Muscle layer of duodenum (tissue), 2 donors: ENCODE measurements around the gene GDI1.

ENCODE experiments used
- H3K27ac ChIP-seq: one replicate; pipeline ENCODE4 v1.7.0; 2013; ENCODE audit warnings: mild to moderate bottlenecking, low read length
- H3K27me3 ChIP-seq: one replicate; pipeline ENCODE4 v1.7.0; 2013; ENCODE audit warnings: low read depth, mild to moderate bottlenecking, control low read depth, low read length
- H3K36me3 ChIP-seq, 2 donors: one replicate each; pipeline ENCODE4 v1.7.0; 2013; ENCODE audit warnings: low read length in 2 of 2, control low read depth in 1 of 2, mild to moderate bottlenecking in 1 of 2; ENCODE audit not compliant: insufficient read depth in 2 of 2, control insufficient read depth in 1 of 2
- H3K4me1 ChIP-seq, 2 donors: one replicate each; pipeline ENCODE4 v1.7.0; 2013; ENCODE audit warnings: low read length in 2 of 2, mild to moderate bottlenecking in 2 of 2, control low read depth in 1 of 2, moderate library complexity in 1 of 2; ENCODE audit not compliant: insufficient read depth in 2 of 2, control insufficient read depth in 1 of 2
- H3K4me3 ChIP-seq, 2 donors: one replicate each; pipeline ENCODE4 v1.7.0; 2013; ENCODE audit warnings: low read length in 2 of 2, low read depth in 1 of 2, mild to moderate bottlenecking in 1 of 2
- H3K9me3 ChIP-seq, 2 donors: one replicate each; pipeline ENCODE4 v1.7.0; 2013; ENCODE audit warnings: low read length in 2 of 2, control low read depth in 1 of 2, mild to moderate bottlenecking in 1 of 2; ENCODE audit not compliant: control insufficient read depth in 1 of 2
- donor health status: healthy.

GDI1 gene

DNA sequence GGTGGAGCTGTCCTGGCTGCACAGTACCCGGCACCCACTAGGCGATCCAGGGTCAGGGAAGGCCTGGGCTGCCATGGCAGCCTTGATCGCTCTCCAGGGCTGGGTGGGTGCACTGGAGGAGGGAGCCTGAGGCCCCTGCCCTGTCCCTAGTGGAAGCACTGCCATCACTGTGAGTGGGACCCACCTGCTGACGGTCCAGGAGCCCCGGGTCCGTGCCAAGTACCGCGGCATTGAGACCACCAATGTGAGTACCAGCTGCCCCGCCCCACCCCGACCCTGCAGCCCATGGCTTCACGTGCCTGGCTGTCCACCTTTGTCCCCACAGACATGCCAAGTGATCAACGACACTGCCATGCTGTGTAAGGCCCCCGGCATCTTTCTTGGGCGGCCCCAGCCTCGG, 30.0 kb downstream of the GDI1 start:
- no peak overlapping the region for H3K27ac ChIP-seq
- peaks cover 0 to 4% of the 10 kb centered on the region in 2 donors for H3K4me1 ChIP-seq
- H3K9me3 ChIP-seq: no peaks in the 10 kb centered on the region
- H3K36me3 ChIP-seq: peaks cover 3 to 55% of the 10 kb centered on the region in 2 donors
- H3K4me3 ChIP-seq: no peak overlapping the region
- H3K27me3 ChIP-seq: no peaks in the 10 kb centered on the region

DNA sequence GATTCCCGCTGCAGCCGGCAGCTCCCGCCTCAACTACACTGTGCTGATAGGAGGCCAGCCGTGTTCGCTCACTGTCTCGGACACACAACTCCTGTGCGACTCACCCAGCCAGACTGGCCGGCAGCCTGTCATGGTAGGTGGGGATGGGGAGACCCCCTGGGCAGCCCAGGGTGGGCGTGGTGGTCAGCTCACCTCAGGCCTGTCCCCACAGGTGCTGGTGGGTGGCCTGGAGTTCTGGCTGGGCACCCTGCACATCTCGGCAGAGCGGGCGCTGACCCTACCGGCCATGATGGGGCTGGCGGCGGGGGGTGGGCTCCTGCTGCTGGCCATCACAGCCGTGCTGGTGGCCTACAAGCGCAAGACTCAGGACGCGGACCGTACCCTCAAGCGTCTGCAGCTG, 30.6 kb downstream of the GDI1 start:
- Histone ChIP-seq H3K27me3 (no peaks in the 10 kb centered on the region), H3K27ac (no peak overlapping the region), H3K4me3 (no peak overlapping the region), H3K9me3 (no peaks in the 10 kb centered on the region), H3K36me3 (peaks cover 3 to 58% of the 10 kb centered on the region in 2 donors), H3K4me1 (peaks cover 0 to 2% of the 10 kb centered on the region in 2 donors)

- H3K9me3 ChIP-seq: no peaks in the 10 kb centered on the region
- peaks cover 0 to 59% of the 10 kb centered on the region in 2 donors for H3K36me3 ChIP-seq
- no peaks in the 10 kb centered on the region for H3K27me3 ChIP-seq
- no peak overlapping the region for H3K27ac ChIP-seq
- no peaks in the 10 kb centered on the region for H3K4me1 ChIP-seq
- H3K4me3 ChIP-seq: no peak overlapping the region
Observed at GRCh38 chrX:154468217-154468616, 31.3 kb downstream of the GDI1 start.

GRCh38 chrX:154469114-154469513, 32.2 kb downstream of the GDI1 start:
- H3K4me3 ChIP-seq: no peak overlapping the region

DNA sequence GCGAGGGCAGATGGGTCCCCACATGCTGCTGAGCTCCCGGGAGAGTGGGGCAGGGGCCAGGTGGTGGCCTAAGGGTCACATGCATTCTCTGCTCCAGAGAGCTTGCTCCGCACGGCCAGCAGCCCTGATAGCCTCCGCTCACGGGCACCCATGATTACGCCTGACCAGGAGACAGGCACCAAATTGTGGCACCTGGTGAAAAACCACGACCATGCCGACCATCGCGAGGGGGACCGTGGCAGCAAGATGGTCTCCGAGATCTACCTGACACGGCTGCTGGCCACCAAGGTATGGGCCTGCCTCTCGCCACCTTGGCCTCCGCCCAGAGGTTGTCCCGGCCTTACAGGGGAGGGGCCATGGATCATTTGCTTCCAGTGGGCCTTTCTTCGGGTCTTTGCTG, 32.9 kb downstream of the GDI1 start:
- H3K9me3 ChIP-seq: no peaks in the 10 kb centered on the region
- no peak overlapping the region for H3K27ac ChIP-seq
- no peaks in the 10 kb centered on the region for H3K27me3 ChIP-seq
- H3K4me3 ChIP-seq: no peak overlapping the region
- peaks cover 0 to 61% of the 10 kb centered on the region in 2 donors for H3K36me3 ChIP-seq
- no peaks in the 10 kb centered on the region for H3K4me1 ChIP-seq

More at GRCh38 chrX:154469114-154469513, 32.2 kb downstream of the GDI1 start:
- no peaks in the 10 kb centered on the region for H3K9me3 ChIP-seq
- no peaks in the 10 kb centered on the region for H3K4me1 ChIP-seq
- peaks cover 0 to 61% of the 10 kb centered on the region in 2 donors for H3K36me3 ChIP-seq
- no peaks in the 10 kb centered on the region for H3K27me3 ChIP-seq
- H3K27ac ChIP-seq: no peak overlapping the region

DNA sequence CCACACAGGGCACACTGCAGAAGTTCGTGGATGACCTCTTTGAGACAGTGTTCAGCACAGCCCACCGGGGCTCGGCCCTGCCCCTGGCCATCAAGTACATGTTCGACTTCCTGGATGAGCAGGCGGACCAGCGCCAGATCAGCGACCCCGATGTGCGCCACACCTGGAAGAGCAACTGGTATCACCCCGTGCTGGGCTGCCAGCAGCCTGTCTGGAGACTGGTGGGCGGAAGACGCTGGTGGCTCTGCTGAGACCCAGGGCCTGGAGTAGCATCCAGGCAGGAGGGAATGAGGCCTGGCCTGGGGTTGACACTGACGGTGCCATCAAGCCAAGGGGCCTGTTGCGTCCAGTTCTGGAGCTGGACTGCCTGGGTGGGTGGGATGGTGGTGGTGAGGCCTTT, 33.5 kb downstream of the GDI1 start:
- no peaks in the 10 kb centered on the region for H3K4me1 ChIP-seq
- H3K27ac ChIP-seq: no peak overlapping the region
- peaks cover 0 to 56% of the 10 kb centered on the region in 2 donors for H3K36me3 ChIP-seq
- no peak overlapping the region for H3K4me3 ChIP-seq
- no peaks in the 10 kb centered on the region for H3K9me3 ChIP-seq
- H3K27me3 ChIP-seq: no peaks in the 10 kb centered on the region

DNA sequence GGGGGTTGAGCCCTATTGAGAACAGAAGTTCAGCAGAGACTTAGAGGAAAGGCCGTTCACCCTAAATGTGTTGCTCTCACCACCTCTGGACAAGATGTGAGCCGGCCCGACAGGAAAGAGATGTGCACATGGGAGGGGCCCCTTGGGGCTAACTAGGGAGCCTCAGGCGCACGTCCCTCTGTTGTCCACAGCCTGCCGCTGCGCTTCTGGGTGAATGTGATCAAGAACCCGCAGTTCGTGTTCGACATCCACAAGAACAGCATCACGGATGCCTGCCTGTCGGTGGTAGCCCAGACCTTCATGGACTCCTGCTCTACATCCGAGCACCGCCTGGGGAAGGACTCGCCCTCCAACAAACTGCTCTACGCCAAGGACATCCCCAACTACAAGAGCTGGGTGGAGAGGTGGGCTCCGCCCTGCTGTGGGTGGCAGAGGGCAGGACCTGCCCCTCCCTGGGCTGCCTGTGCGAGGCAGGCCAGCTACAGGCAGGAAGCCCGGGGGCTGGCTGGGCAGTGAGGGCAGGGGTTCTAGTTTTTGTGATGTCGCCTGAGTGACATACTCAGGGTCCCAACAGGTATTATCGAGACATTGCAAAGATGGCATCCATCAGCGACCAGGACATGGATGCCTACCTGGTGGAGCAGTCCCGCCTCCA, 34.1 kb downstream of the GDI1 start:
- Histone ChIP-seq H3K4me3 (no peak overlapping the region), H3K27ac (no peak overlapping the region), H3K9me3 (no peaks in the 10 kb centered on the region), H3K36me3 (peaks cover 0 to 50% of the 10 kb centered on the region in 2 donors), H3K27me3 (no peaks in the 10 kb centered on the region), H3K4me1 (no peaks in the 10 kb centered on the region)

DNA sequence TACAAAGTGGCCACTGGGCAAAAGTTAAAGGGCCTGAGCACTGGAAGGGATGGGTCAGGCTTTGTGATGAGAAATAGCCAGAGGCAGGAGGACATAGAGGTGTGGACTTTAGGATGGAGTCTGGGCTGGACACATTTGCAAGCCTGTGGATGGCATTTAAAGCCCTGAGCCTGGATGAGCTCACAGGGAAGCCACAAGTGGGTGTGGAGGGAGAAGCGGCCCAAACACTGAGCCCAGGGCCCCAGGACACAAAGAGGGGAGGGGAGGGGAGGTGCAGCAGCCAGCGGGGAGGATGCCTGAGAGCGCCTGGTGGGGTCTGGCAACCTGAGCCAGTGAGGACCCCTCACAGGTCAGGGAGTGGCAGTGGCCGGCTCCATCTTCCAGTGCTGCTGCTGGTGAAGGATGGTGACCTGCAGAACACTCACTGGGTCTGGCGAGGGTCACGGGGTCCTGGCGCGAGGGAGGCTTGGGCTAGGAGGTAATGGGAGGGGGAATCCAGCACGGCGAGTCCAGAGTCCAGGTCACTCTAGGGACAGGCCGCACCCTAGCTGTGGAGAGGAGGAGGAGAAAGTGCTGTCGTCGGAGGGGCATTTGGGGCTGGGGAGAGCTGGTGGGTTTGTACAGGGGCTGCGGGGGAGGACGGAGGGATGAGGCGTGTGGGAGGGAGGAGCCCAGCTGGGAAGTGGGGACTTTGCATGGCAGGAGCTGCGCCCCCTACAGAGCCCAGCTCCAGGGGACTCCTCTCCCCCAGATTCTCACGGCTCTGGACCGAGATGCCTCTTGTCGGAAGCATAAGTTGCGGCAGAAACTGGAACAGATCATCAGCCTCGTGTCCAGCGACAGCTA, 35.1 kb downstream of the GDI1 start:
- H3K4me3 ChIP-seq: no peak overlapping the region
- H3K4me1 ChIP-seq: no peaks in the 10 kb centered on the region
- no peak overlapping the region for H3K27ac ChIP-seq
- peaks cover 0 to 42% of the 10 kb centered on the region in 2 donors for H3K36me3 ChIP-seq
- H3K27me3 ChIP-seq: no peaks in the 10 kb centered on the region
- no peaks in the 10 kb centered on the region for H3K9me3 ChIP-seq

DNA sequence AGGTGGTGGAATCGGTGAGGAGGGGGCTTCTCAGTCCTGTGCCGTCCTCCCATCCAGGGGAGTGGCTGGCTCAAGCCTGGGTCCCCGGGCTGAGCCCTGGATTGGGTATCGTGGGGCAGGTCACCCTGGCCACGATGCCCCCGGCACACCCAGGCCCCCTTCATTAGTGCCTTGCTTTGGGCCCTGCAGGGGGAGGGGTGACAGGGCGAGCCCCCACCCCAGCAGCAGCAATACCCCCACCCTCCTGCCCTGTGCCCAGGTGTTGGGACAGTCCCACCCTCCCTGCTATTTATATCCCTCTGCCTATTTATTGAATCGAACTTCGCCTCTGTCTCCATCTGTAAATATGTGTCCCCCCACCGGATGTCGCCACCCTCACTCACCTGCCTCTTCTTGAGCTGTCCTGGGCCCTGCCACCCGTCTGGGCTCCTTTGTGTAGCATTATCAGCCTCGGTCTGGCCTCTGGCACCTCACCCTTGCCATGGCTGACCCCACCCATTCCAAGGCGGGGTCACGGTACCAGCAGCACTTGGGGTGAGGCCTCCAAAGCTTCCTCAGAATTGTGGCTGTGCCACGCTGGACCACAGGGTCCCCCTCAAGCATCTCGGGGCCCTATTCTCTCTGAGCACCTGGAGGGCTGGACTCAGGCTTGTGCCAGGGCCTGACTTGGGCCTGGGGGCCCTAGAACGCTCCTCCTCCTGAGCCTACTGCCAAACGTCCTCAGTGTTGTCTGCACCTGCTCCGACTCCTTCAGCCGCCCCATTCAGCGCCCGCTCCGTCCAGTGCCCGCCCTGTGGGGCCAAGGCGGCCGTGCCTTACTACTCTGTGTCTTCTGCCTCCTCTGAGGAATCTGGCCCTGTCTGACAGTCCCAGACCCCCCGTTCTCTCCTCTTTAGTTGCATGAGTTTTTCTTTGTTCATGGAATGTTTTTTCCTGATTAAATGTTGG, 36.0 kb downstream of the GDI1 start:
- Histone ChIP-seq H3K4me1 (peaks cover 0 to under 1% of the 10 kb centered on the region in 2 donors), H3K36me3 (peaks cover 0 to 42% of the 10 kb centered on the region in 2 donors), H3K27me3 (no peaks in the 10 kb centered on the region), H3K9me3 (no peaks in the 10 kb centered on the region), H3K4me3 (no peak overlapping the region), H3K27ac (no peak overlapping the region)

DNA sequence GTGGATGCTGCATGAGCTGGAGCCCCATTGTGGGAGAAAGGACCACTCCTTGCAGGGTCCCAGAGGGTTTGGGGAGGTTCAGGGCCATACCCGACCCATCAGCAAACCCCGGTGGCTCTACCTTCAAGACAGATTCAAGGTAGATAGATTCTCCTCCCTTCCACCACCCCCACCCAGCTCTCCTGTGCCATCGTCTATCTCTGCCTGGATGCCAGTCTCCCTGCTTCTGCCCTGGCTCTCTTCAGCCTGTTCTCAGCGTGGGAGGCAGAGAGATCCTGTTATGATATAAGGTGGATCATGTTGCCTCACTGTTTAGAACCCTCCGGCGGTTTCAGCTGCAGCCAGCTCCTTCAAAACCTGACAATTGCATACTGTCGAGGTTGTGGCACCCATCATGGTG, 36.7 kb downstream of the GDI1 start:
- Histone ChIP-seq H3K4me1 (peaks cover 0 to 5% of the 10 kb centered on the region in 2 donors), H3K27me3 (no peaks in the 10 kb centered on the region), H3K36me3 (peaks cover 0 to 37% of the 10 kb centered on the region in 2 donors), H3K27ac (no peak overlapping the region), H3K9me3 (no peaks in the 10 kb centered on the region), H3K4me3 (no peak overlapping the region)

DNA sequence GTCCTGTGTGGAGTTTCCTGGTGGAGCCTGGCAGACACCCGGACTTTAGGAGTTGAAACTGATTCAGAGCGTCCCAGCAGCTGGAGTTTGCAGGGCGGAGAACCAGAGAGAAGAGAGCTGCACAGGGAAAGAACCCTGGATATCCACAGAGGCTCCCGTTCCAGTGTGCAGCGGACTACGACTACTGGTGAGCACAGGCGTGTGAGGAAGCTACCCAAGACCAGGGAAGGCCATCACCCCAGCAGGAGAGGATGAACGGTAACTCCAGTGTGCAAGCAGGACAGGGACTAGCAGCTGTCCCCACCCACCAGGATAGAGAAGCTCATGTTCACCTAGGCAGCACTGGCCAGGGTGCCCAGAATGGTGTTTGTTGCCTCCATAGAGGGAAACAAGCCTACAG, 39.9 kb downstream of the GDI1 start:
- H3K27ac ChIP-seq: no peak overlapping the region
- H3K9me3 ChIP-seq: no peaks in the 10 kb centered on the region
- no peak overlapping the region for H3K4me3 ChIP-seq
- peaks cover 0 to 7% of the 10 kb centered on the region in 2 donors for H3K36me3 ChIP-seq
- H3K4me1 ChIP-seq: peaks cover 0 to 5% of the 10 kb centered on the region in 2 donors
- H3K27me3 ChIP-seq: no peaks in the 10 kb centered on the region
